HG03103 (cell line): ENCODE results near the gene ASTN1.

Experiments
- ATAC-seq: cut with Tn5 transposase; IDR thresholded peaks from one replicate; pipeline ENCODE4 v1.9.1; 2021; ENCODE audit warnings: low read depth; ENCODE audit not compliant: unreplicated experiment

ASTN1 gene

DNA sequence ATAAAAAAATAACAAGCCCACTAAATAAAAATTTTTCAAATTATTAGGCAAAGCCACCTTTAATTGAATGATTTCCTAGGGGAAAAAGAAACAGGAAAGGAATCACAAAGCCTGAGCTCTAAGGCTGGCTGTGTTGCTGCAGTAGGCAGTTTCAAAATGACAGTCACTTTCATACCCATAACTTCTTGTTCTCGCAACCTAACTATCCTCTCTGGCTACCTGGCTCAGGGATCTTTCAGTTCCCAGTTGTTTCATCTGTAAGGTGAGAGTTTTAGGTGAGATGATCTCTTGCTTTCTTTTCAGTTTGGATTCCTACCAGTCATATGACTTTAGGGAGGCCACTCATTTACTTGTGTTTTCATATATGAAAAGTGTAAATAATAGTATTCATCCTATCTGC lies 226.1 kb downstream of the ASTN1 start:
- peak; percentile 65 for ATAC-seq

DNA sequence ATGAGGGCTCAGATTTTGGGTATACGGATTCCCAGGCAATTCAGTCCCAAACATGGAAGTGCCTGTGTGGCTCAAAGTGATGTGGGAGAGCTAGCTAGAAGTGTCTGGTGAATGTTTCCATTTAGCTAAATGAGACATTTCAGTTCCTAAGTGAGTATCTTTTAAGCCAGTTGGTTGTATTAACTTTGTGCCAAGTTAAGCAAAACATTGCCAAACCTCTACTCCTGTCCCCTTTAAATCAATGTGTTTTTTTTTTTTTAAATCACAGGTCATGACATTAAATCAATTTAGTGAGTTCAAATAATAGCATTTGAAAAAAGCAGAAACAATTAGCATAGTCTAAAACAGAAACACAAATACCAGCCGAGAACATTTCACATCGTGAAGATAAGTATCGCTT lies 230.1 kb downstream of the ASTN1 start:
- ATAC-seq, result no peak

DNA sequence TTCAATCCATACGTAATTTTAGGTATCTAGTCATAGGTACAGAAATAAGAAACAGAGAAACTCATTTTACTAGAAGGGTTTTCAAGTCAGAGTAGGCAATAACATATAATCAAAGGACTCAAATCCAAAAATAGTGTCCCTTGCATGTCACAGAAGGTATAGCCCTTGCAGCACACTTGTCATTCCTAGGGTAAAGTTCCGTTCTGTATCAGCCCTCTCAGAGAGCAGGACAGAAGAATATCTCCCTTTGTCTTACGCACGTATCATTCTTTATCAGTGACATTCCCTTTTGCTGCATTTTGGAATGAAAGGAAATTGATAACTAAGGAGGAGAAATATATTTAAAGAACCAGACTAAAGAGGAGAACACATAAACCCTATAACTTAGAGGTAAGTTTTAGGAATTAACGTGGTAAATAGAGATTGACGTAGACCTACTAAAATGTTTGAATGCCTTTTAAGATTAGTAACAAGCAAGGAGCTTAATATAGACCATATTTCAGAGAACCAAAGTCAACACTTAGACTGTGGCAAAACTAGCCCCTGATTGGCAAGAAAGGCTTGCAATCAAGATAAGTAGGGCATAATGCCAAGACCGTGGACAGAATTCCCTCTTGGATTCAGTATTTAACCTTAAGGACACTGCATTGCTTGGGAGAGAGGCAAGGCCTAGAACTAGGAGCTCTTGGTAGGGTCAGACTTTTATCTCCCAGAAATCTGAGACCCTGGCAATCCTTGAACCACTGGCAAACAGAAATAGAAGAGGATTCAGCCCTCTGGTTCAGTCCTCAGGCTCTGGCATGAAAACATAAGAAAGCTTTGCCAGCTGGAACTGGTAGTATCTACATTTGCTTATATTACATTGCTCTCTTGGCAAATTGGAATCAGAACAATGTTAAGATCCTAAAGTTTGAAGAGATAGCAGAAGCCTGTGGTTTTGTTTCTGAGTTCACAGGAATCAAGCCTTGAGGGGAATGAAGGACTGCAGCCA lies 232.1 kb downstream of the ASTN1 start:
- ATAC-seq, result no peak

DNA sequence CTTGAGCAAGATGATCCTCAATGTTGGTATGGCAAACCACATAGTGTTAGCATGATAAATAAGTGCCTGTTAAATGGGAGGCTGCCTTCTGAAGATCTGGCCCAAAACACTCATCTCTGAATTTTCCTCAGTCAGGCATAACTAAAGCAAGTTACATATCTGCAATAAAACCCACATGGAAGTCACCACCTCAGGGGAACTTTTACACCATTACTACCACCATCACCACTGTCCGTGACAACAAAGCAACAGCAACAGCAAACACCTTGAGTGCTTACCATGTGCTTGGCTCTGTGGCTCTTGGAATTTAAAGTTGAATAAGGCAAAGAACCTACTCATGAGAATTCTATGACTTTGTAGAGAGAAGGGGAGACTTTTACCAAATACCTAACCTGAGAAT lies 233.0 kb downstream of the ASTN1 start:
- no peak for ATAC-seq

DNA sequence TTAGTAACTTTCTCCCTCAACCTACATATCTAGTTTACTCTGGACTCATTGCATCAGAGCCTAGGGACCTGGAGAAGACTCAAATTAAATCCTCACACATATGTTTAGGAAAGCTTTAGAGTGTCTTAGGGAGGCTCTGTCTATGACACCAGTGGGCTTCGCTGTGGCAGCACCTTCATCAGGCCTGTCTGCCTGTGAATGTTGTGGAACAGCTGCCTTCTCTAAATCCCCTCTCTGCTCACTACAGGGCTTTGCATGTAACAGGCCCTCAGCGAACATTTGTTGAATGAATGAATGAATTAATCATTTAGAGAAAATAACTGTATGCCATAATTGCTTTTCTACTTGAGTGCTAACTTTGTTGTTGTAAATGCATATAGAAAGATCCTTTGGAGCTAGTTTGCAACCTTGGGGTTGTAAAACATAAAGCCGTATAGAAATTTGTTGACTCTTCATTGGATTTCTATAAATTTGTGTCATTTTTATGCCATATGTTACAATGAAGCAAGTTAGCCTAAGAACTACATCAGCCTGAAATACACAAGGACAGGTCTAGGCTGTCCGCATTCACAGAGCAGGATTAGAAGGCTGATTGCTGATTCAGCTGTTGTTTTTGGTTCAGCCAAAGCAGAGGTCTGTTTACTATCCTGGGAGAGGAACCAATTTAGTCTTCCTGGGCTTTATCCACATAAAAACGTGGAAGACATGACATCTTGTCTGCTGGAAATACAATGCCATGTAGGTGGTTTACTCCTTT lies 238.0 kb downstream of the ASTN1 start:
- no peak for ATAC-seq

DNA sequence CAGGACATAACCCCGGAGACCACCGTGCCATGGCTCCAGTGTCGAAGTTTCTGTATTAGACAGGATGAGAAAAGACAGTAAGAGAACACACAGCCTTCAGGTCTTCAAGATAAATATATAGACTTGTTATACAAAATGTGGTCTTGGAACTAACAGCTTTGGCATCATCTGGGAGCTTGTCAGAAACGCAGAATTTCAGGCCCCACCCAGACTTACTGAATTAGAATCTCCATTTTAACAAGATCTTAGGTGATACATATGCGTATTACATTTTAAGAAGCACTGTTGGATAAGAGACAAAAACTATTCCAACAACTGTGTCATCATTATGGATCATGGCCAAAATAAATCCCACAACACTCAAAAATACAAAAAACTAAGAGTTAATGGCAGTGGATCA lies 239.3 kb downstream of the ASTN1 start:
- ATAC-seq, result no peak

DNA sequence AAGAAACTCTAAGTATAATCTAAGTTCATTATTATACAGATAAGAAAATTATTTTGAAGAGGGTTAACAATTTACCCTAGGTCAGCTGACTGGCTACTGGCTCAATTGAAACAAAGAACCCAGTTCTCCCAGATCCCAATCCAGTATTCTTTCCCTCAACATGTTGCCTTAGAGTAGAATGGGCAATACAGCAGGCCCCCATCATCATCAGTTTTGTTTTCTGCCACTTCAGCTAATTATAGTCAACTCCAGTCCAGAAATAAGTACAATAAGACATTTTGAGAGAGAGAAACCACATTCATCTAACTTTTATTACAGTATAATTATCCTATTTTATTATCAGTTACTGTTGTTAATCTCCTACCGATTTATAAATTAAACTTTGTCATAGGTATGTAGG lies 241.2 kb downstream of the ASTN1 start:
- ATAC-seq, result no peak

DNA sequence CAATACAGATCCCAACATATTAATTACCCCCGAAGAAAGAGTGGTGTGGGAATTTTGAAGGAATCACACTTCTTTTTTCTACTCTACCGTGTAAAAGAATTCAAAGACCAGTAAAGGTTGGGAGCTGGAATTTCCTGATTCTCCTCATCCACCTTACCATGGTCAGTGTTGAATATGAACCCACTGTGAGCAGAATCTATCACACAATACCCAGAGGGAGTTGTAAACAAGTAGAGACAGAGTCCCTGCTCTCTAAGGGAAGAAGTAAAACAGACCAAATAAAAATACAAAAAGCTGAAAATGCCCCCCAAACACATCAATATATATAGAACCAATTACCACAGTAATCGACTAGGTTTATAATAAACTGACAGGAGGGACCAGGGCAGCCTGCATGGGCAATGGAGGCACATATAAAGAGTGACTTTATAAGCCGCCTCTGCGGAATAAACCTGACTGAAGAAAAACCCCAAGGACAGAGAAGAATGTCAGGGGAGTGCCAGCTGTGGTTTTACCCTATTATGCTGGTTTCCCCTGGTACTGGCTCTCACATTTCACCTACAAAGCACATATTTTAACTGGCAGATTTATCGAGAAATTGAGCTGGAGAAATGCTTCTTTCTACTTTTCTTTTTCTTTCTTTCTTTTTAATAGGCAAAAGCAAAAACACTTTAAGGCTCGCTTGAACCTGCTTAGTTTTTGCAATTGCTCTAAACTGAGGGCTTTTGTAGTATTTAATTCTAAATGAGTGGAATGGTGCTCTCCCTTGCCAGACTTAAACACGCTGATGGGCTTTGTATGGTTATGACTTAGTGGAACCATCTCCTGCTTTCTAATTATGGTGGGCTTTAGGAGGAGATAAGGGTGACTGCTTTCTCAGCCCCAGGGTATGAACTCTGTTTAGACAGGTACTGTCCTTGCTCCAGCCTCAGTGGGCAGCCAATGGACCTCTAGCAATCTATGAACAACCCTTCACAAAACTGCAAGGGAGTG lies 244.8 kb downstream of the ASTN1 start:
- ATAC-seq, result no peak

DNA sequence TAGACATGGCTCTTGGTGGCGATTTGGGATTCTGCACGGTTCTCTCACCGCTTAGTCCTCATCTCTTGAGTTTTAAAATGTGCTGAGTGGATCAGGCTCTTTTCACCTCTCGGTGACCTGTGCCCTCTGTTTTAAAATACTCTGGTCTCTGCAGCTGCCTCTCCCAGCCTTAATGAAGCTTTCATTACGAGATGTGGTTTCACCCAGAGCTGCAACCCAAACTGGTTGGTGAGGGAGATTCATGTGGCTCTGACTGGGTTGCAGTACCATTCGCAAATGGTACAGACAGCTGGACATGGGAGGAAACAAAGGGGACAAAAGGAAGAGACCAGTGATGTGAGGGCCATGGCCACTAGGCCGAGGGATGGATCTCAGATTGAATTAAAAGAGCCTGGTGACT lies 258.9 kb downstream of the ASTN1 start:
- ATAC-seq, result no peak

DNA sequence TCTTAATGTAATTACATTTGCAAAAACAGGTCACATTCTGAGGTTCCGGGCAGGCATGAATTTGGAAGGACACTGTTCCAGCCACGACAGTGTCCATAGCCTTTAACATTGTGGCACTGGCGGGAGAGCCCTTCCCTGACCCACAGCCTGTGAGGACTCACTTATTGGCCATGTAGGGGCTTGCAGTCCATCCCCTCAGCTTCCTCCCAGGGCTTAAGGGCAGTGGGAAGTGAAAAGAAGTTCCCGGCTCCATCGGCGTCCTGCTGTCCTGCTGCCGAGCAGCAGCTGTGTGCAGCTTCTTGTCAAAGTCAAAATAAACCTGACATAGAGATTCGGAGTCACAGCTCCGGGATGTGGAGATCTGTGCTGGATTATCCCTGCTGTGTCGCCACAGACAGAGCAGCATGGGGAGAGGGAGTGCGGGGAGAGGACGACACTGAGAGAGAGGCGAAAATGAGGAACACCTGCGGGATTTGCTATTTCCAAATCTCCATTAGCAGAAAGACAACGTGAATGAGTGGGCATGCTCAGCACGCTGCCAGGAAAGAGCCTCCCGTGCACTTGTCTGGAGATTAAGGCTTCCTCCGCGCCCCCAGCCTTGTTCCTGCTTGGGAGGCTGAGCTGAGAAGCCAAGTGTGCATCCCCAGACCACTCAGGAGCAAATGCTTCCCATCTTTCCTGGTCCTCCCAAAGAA lies 260.3 kb downstream of the ASTN1 start:
- no peak for ATAC-seq

DNA sequence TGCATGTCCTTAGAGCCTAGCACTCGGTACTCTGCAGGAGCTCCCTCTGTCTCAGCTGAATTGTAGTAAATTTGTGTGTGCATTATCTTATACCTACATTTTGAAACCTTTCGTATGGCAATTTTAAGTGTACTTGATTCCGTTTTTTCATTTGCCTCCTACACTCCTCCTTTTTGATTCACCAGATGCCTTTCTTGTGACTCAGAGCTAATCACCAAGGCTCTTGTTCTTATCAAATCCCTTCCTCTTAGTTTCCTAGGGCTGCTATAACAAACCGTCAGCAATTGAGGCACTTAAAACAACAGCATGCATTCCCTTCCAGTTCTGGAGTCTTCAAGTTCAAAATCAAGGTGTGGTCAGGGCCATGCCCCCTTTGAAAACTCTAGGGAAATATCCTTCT lies 261.0 kb downstream of the ASTN1 start:
- ATAC-seq, result no peak

DNA sequence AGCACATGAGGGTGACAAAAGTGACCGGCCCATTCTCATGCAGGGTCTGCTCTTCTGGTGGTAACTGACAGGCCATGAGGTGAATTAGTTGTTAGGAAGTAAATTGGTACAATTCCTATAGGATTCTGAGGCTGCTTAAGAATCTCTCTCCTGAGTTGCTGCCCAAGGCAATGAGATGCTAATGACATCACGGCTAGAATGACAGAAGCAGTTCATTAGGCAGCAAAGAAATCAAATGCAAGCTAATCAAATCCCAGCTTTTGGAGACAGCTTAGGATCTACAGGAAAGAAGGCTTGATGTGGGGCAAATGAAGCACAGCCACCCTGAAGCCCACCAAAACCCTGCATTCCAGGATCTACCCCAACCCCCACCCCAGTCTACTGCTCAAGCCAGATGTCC lies 265.2 kb downstream of the ASTN1 start:
- ATAC-seq, result no peak

DNA sequence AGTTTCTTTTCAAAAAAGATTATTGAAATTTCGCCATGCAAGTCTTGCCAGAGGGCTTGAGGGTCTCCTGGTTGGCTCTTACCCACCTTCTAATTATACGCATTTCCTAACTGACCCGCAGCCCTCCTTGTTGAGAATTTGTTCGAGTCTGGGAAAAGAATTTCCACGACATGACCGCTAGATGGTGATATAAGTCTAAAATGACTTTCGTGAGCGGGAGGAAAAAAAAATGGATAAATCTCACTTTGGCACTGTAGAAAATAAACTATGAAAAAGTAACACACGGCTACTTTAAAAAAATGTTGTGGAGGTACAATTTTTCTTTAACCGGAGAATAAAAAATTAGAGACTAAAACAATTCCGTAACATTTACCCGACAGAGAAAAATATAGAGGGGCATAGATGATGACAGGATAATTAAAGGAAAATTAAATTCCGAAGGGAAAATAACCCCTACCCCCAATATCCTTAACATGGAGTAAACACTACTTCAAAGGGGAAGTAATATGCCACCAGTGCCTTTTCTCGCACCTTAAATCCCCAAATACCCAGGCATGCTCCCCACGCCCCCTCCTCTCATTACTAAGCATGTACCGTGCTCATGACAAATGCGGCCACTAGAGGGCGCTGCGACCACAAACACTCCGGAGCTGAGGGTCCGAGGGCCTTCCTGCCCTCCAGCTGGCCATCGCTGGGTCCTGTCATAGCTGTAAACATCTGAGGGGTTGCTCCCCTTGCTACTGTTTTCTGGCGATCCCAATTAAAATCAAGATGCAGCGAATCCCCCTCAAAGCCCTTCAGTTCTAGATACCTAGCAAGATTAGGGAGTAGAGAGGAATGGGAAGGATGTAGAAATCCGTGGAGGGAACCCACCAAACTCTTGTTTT lies 266.9 kb downstream of the ASTN1 start:
- peak; percentile 62 for ATAC-seq

DNA sequence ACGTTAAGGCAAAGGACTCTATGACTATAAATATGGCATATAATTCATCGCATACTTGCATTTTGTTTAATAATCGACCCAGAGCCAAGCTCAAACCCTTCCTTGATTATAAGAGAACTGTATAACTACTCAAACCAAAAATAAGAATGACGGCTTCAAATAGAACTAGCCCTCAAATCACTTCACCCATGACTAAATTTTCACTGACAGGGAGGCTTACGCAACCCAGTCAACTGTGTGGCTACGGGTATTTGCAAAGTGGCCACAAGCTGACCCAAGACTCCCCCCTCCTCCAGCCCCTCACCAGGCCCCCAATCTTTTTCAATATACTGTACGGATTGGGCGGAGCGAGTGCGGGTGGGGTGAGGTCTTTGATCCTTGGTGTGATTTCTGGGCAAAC lies 268.3 kb downstream of the ASTN1 start:
- ATAC-seq, result no peak

DNA sequence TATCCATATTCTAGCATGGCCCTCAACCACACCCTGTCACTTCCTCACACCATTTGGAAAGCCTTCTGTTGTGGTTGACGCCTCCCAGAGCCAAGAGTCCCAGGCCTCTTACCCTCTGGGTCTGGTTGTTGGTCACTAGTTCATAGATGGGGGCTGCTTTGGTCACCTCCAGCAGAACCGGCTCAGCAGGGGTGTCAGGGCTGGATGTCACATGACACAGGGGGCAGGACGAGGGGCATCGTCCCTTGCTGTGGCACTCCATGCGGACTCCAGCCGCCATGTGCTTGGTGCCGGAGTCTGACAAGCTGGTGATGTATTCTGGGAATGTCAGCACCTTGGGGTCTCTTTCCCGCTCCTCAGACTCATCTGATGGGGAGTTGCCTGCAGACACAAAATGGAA lies 270.1 kb downstream of the ASTN1 start:
- no peak for ATAC-seq

DNA sequence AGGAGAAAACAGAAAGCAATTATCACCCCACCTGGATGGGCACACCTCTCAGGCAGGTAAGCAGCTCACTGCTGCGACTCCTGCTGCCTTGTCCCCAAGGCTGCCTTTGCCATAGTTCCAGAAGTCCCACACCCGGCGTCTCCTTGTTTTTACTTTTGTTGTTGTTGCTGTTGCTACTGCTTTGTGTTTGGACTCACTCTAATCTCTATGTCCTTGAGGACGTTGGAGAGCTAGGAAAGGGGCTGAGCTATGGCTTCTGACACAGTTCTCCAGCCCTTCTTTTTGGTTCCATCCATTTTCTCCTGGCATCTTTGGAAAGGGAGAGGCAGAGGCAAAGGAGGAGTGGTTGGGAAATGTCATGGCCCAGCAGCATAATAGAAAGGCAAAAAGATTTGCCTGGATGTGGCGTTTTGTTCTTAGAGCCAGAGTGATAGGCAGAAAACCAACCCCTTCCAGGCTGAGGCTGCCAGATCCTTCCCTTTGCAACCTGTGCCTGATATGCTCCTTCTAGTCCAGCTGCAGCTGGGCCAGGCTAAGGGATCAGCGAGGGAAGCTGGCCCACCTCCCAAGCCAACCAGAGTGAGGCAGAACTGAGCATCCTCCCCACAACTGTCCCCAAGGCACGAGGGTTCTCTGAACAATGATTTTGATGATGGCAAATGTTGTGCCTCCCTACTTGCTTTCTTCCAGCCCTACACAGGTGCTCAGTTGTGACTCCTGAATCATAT lies 270.7 kb downstream of the ASTN1 start:
- no peak for ATAC-seq

DNA sequence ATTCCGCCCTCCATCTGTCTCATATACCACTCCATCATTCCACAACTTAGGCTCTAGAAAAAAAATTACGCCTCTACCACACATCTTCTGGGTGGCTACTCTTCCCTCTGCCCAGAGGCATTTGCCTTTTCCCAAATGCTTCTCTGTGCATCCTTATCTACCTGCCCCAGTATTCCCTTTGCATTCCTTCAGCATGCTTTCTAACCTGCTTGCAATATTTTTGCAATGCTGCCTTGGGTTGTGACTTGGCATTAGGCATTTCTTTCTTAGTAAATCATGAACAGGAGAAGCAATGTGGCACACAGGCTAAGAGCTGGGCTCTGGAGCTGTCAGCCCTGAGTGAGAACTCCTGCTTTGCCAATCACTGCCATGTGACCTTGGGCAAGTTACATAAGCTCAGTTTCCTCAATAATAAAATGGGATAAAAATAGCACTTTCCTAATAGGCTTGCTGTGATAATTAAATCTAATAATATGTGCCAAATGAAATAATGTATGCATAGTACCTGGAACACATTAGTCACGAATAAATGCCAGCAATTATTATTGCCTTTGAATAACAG lies 276.0 kb downstream of the ASTN1 start:
- no peak for ATAC-seq

DNA sequence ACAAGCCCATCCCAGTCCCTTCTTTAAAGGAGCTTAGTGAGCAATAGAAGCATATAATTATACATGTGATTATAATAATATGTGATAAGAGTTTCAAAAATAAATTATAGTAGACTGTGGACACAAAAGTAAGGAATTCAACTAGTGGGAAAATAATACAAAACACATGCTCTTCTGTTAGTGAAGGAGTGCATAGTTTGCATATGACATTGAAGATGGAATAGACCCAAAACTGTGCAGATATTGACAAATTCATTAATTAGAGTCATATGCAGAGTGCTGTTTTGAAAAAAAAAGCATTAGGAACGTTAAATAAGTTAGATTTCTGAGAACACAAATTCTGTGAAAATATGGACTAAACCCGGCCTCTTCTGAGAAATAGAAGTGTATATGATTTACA lies 278.8 kb downstream of the ASTN1 start:
- no peak for ATAC-seq
